BLaER1 treated with 17β-estradiol and CSF1 and Interleukin-3, amounts not matched to agents 10 nM and 100 nM (cell line): ENCODE data around the gene IGSF8.
A peak's percentile ranks its signal among the peaks of the same experiment; 100 is the strongest.

Experiments used
- H3K27ac ChIP-seq, 11 experiments: shearing (Covaris generic); formaldehyde crosslinking; 2 replicates each; pipeline ENCODE4 v1.8.1; 2022
- H3K27me3 ChIP-seq, 11 experiments: shearing (Covaris generic); formaldehyde crosslinking; 2 replicates each; pipeline ENCODE4 v1.8.1; 2022
- H3K36me3 ChIP-seq, 11 experiments: shearing (Covaris generic); formaldehyde crosslinking; 2 replicates each; pipeline ENCODE4 v1.8.1; 2022
- H3K4me1 ChIP-seq, 10 experiments: shearing (Covaris generic); formaldehyde crosslinking; 2 replicates each; pipeline ENCODE4 v1.8.1; 2022
- H3K4me2 ChIP-seq, 11 experiments: shearing (Covaris generic); formaldehyde crosslinking; 2 replicates each; pipeline ENCODE4 v1.8.1; 2022
- H3K4me3 ChIP-seq, 10 experiments: shearing (Covaris generic); formaldehyde crosslinking; 2 replicates each; pipeline ENCODE4 v1.8.1; 2022
- H3K9ac ChIP-seq, 11 experiments: shearing (Covaris generic); formaldehyde crosslinking; 2 replicates each; pipeline ENCODE4 v1.8.1; 2022
- H3K9me3 ChIP-seq, 11 experiments: shearing (Covaris generic); formaldehyde crosslinking; replicated peaks in 1 of 11; 2 replicates each; pipeline ENCODE4 v1.8.1; 2022
- H4K20me1 ChIP-seq, 11 experiments: shearing (Covaris generic); formaldehyde crosslinking; 2 replicates each; pipeline ENCODE4 v1.8.1; 2022
- Cebpa-rat ChIP-seq, 11 experiments: shearing (Covaris generic); IDR thresholded peaks; 2 replicates each; pipeline ENCODE4 v1.8.1; 2022

IGSF8 gene

GRCh38 chr1:160071289-160071688, 27.1 kb downstream of the IGSF8 start:
- Histone ChIP-seq H3K9me3 (no peaks in the 10 kb centered on the region), H3K4me1 (peaks cover 5 to 29% (median 10%) of the 10 kb centered on the region in 10 experiments; a peak in 19 of 20 replicates), H3K27ac (no peak overlapping the region), H3K9ac (no peak overlapping the region), H4K20me1 (peaks cover 0 to 3% (median 0%) of the 10 kb centered on the region in 11 experiments; a peak in 1 of 22 replicates), H3K36me3 (no peaks in the 10 kb centered on the region), H3K27me3 (peaks cover 0 to 19% (median 9%) of the 10 kb centered on the region in 11 experiments; a peak in 12 of 22 replicates), H3K4me2 (peak overlapping the region in 3 of 11 experiments; percentile 92 to 99 (median 93); a peak in 5 of 22 replicates), H3K4me3 (no peak overlapping the region; a peak in 1 of 20 replicates)
- no peak for TF ChIP-seq Cebpa-rat (IDR thresholded peaks at IDR 0.05)

GRCh38 chr1:160070243-160071163, 27.9 kb downstream of the IGSF8 start:
- peaks cover 5 to 21% (median 10%) of the 10 kb centered on the region in 10 experiments; a peak in 18 of 20 replicates for H3K4me1 ChIP-seq
- no peaks in the 10 kb centered on the region for H3K9me3 ChIP-seq
- peaks cover 0 to 3% (median 0%) of the 10 kb centered on the region in 11 experiments; a peak in 1 of 22 replicates for H4K20me1 ChIP-seq
- TF ChIP-seq Cebpa-rat (IDR thresholded peaks at IDR 0.05): no peak
- peak overlapping the region; percentile 44 to 75 (median 62) for H3K4me3 ChIP-seq
- peaks cover 0 to 19% (median 9%) of the 10 kb centered on the region in 11 experiments; a peak in 12 of 22 replicates for H3K27me3 ChIP-seq
- no peaks in the 10 kb centered on the region for H3K36me3 ChIP-seq
- no peak overlapping the region for H3K27ac ChIP-seq
- H3K9ac ChIP-seq: peak overlapping the region; percentile 31 to 68 (median 58); a peak in 20 of 22 replicates
- H3K4me2 ChIP-seq: peak overlapping the region; percentile 87 to 99 (median 93)

DNA sequence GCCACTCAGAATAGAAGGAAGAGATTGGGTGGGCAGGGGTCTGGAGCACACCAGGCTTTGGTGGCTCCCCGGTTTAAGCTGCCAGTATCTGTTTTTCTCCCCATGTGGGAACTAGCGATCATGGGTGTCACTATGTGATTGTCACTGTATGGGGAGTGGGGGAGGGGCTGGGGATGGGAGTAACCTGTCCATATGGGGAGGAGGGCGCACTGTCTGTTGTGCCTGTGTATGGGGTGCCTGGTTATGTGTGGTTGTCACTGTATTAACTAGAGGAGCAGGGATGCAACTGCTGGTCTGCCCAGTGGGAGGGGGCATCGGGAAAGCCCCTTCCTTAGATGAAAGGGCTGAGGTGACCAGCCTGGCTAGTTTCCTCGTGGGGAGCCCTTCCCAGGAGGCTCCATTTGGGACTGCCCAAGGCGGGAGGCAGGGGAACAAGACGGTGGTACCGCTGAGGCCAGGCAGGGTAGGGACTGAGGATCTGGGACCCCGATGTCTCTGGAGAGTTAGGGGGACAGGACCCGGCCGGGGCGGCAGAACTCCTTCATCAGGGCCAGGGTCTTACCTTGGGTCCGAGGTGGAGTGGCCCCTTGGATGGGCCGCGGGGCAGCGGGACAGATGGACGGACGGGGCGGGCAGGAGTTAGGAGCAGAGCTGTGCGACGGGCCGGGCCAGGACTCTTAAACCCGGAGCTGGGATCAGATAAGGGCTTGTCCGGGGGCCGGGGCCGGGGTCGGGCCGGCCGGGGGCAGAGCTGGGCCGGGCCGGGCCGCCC, 28.8 kb downstream of the IGSF8 start, which contains the start of gene KCNJ10:
TSS of gene KCNJ10 (minus strand) at position 701 of the 772 bp plus-strand sequence. CDS start 27,628 bp downstream, outside the sequence.
- H3K4me3 ChIP-seq: peak within 1 kb of the TSS; percentile 44 to 75 (median 62)
- H3K9ac ChIP-seq: peak within 1 kb of the TSS; percentile 31 to 68 (median 58); a peak in 20 of 22 replicates
- no peaks in the 10 kb centered on the region for H3K9me3 ChIP-seq
- peaks cover 5 to 13% (median 10%) of the 10 kb centered on the region in 10 experiments; a peak in 18 of 20 replicates for H3K4me1 ChIP-seq
- H3K4me2 ChIP-seq: peak within 1 kb of the TSS; percentile 87 to 99 (median 93)
- H4K20me1 ChIP-seq: peaks cover 0 to 3% (median 0%) of the 10 kb centered on the region in 11 experiments; a peak in 1 of 22 replicates
- no peak for TF ChIP-seq Cebpa-rat (IDR thresholded peaks at IDR 0.05)
- H3K36me3 ChIP-seq: no peaks in the 10 kb centered on the region
- H3K27ac ChIP-seq: no peak within 1 kb of the TSS
- peaks cover 0 to 19% (median 9%) of the 10 kb centered on the region in 11 experiments; a peak in 12 of 22 replicates for H3K27me3 ChIP-seq

DNA sequence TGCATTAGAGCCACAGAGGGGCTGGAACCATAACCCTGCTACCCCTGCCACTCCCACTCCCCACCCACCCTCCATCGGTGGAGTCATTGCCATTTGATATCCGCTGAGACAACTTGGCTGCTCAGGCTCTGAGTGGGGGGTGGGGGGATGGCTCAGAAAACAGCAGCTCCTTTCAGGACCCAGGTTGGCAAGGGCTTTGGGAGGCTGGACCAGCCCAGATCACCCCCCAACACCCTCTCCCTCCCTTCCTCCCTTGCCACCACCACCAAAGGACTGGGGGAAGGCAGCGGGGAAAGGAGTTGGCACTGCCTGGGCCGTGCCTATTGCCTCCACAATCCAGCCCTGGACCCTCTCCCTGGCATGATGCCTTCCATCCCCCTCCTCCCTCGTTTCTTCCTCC, 30.2 kb downstream of the IGSF8 start:
- TF ChIP-seq Cebpa-rat (IDR thresholded peaks at IDR 0.05): no peak

GRCh38 chr1:160066829-160067745, 31.3 kb downstream of the IGSF8 start:
- Histone ChIP-seq H3K36me3 (no peaks in the 10 kb centered on the region), H3K27me3 (peaks cover 0 to 19% (median 9%) of the 10 kb centered on the region in 11 experiments; a peak in 12 of 22 replicates), H3K4me3 (no peak overlapping the region), H3K4me1 (peaks cover 5 to 11% (median 10%) of the 10 kb centered on the region in 10 experiments; a peak in 18 of 20 replicates), H3K4me2 (no peak overlapping the region), H3K27ac (no peak overlapping the region), H4K20me1 (peaks cover 0 to 3% (median 0%) of the 10 kb centered on the region in 11 experiments; a peak in 1 of 22 replicates), H3K9ac (no peak overlapping the region), H3K9me3 (no peaks in the 10 kb centered on the region)
- TF ChIP-seq Cebpa-rat (IDR thresholded peaks at IDR 0.05): no peak

More for the DNA sequence above, 30.2 kb downstream of the IGSF8 start:
- no peak overlapping the region for H3K4me2 ChIP-seq
- peaks cover 5 to 11% (median 10%) of the 10 kb centered on the region in 10 experiments; a peak in 18 of 20 replicates for H3K4me1 ChIP-seq
- no peak overlapping the region for H3K9ac ChIP-seq
- H3K9me3 ChIP-seq: no peaks in the 10 kb centered on the region
- H4K20me1 ChIP-seq: peaks cover 0 to 3% (median 0%) of the 10 kb centered on the region in 11 experiments; a peak in 1 of 22 replicates
- H3K4me3 ChIP-seq: no peak overlapping the region
- no peak overlapping the region for H3K27ac ChIP-seq
- H3K27me3 ChIP-seq: peaks cover 0 to 19% (median 9%) of the 10 kb centered on the region in 11 experiments; a peak in 12 of 22 replicates
- H3K36me3 ChIP-seq: no peaks in the 10 kb centered on the region

DNA sequence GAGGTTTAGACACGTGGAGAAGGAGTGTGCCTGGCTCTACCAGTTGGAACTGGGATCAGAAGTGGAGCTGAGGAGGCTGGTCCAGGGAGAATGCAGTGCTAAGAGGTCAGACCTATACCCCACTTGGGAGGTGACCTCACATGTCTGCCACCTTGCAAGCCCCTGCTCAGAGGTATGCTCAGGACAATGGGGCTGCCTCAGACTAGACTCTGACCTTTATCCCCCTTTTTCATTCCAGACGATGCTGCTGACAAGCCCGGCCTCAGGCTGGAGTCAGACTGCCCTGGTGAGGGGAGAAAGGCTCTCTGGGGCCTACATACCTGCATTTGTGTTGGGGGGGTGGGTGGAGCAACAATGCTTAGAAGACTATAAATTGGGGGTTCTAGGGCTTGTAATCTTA, 33.7 kb downstream of the IGSF8 start:
- no peak overlapping the region for H3K27ac ChIP-seq
- no peak for TF ChIP-seq Cebpa-rat (IDR thresholded peaks at IDR 0.05)
- no peaks in the 10 kb centered on the region for H3K9me3 ChIP-seq
- H3K4me2 ChIP-seq: no peak overlapping the region
- no peak overlapping the region for H3K9ac ChIP-seq
- H3K36me3 ChIP-seq: no peaks in the 10 kb centered on the region
- H4K20me1 ChIP-seq: peaks cover 0 to 2% (median 0%) of the 10 kb centered on the region in 11 experiments; a peak in 1 of 22 replicates
- peaks cover 0 to 10% (median 0%) of the 10 kb centered on the region in 11 experiments; a peak in 7 of 22 replicates for H3K27me3 ChIP-seq
- H3K4me3 ChIP-seq: no peak overlapping the region
- H3K4me1 ChIP-seq: peaks cover 0 to 3% (median under 1%) of the 10 kb centered on the region in 10 experiments; a peak in 6 of 20 replicates

DNA sequence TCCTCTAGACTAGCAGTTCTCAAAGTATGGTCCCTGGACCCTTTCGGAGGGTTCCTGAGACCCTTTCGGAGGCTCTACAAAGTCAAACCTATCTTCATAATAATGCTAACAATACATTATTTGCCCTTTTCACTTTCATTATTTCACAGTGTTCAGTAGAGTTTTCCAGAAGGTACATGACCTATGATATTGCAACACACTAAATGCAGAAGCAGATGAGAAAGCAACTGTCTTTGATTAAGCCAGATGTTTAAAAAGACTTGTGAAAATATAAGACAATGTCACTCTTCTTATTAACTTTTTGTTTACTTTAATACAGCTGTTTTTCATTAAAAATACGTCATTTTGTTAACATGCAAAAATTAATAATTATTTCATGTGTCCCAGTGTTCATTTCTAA, 34.3 kb downstream of the IGSF8 start:
- Histone ChIP-seq H3K27me3 (peaks cover 0 to 6% (median 0%) of the 10 kb centered on the region in 11 experiments; a peak in 3 of 22 replicates), H3K4me3 (no peak overlapping the region), H4K20me1 (no peaks in the 10 kb centered on the region), H3K4me2 (no peak overlapping the region), H3K4me1 (no peaks in the 10 kb centered on the region), H3K27ac (no peak overlapping the region), H3K36me3 (no peaks in the 10 kb centered on the region), H3K9ac (no peak overlapping the region), H3K9me3 (no peaks in the 10 kb centered on the region)
- no peak for TF ChIP-seq Cebpa-rat (IDR thresholded peaks at IDR 0.05)
